Endodermal cell (in vitro differentiated cells): Measurements from ENCODE around the gene SUGCT. TPM values are rescaled to one million over a fixed set of nuclear protein-coding genes. Genes with fewer than 3 reads are reported as not detected.

Experiments used
- DNase-seq: peaks from one replicate; pipeline ENCODE4 v3.0.0-alpha.2; 2017
- H3K27ac ChIP-seq: 2 replicates; pipeline ENCODE4 v1.5.1; 2013; ENCODE audit warnings: mild to moderate bottlenecking, low read depth, low read length, moderate library complexity
- H3K27me3 ChIP-seq: 2 replicates; pipeline ENCODE4 v1.6.1; 2013; ENCODE audit warnings: mild to moderate bottlenecking, low read length, moderate library complexity; ENCODE audit not compliant: insufficient read depth, control insufficient read depth, poor library complexity, severe bottlenecking
- H3K36me3 ChIP-seq: 2 replicates; pipeline ENCODE4 v1.7.0; 2013; ENCODE audit warnings: mild to moderate bottlenecking, low read length, moderate library complexity; ENCODE audit not compliant: control insufficient read depth, insufficient read depth
- H3K4me1 ChIP-seq: one replicate; pipeline ENCODE4 v1.7.0; 2013; ENCODE audit warnings: low read length; ENCODE audit not compliant: control insufficient read depth, insufficient read depth
- H3K4me3 ChIP-seq: 2 replicates; pipeline ENCODE4 v1.5.1; 2013; ENCODE audit warnings: mild to moderate bottlenecking, low read length, moderate library complexity
- H3K9ac ChIP-seq: 2 replicates; pipeline ENCODE4 v1.6.1; 2013; ENCODE audit warnings: mild to moderate bottlenecking, low read length, moderate library complexity; ENCODE audit not compliant: poor library complexity, severe bottlenecking; ENCODE audit errors: extremely low read depth
- H3K9me3 ChIP-seq: 2 replicates; pipeline ENCODE4 v1.6.1; 2013; ENCODE audit warnings: mild to moderate bottlenecking, low read length, moderate library complexity; ENCODE audit not compliant: control insufficient read depth
- H3K27ac Mint-ChIP-seq: 2 replicates; pipeline ENCODE4 v1.8.0; 2020; ENCODE audit warnings: mixed read lengths
- H3K27me3 Mint-ChIP-seq: 2 replicates; pipeline ENCODE4 v1.8.0; 2021; ENCODE audit warnings: mild to moderate bottlenecking, mixed read lengths; ENCODE audit not compliant: insufficient read depth
- H3K36me3 Mint-ChIP-seq: 2 replicates; pipeline ENCODE4 v1.8.0; 2020; ENCODE audit warnings: low read depth, mixed read lengths
- H3K4me1 Mint-ChIP-seq: 2 replicates; pipeline ENCODE4 v1.8.0; 2020; ENCODE audit warnings: mixed read lengths
- H3K4me3 Mint-ChIP-seq: 2 replicates; pipeline ENCODE4 v1.8.0; 2020; ENCODE audit warnings: mild to moderate bottlenecking, moderate library complexity, mixed read lengths
- H3K9me3 Mint-ChIP-seq: 2 replicates; pipeline ENCODE4 v1.8.0; 2020; ENCODE audit warnings: mild to moderate bottlenecking, mixed read lengths
- CTCF ChIP-seq: fragments of 200-600 bp; sonication (generic); conservative IDR thresholded peaks from 2 replicates; pipeline ENCODE4 v1.5.0; 2021; ENCODE audit warnings: antibody characterized with exemption, mild to moderate bottlenecking
- WGBS, 2 experiments: methylation state at CpG; one replicate each; pipeline versions ENCODE4 v1.1.5 to v1.1.7; 2013; ENCODE audit warnings: missing lambda C conversion rate in 2 of 2, mixed read lengths in 1 of 2; ENCODE audit not compliant: insufficient coverage in 1 of 2, insufficient read length in 1 of 2; 5-methylcytosine and 5-hydroxymethylcytosine counted together
- total RNA-seq, 2 donors: library from RNA; stranded (reverse); fragmentation: NEBNext Ultra II Directional in 1 of 2; extraction: Animal tissue kit (Norgen Biotek cat#: 25700) in 1 of 2; gene quantifications; 2 replicates in 1 of 2; 3 replicates in 1 of 2; pipeline ENCODE4 v1.2.1, GENCODE V29; 2021

Gene SUGCT
- total RNA-seq, 2 donors from 2014 or later = 3.6 to 3.9 TPM

- H3K4me1 ChIP-seq = no peaks in the 10 kb centered on the region
- 92% methylated on average over 1 of the region's 1 CpG; no CpG with 5 or more reads in 1 of the 2 experiments for WGBS, 2 experiments
- no peaks in the 10 kb centered on the region for H3K9me3 ChIP-seq
- no peaks in the 10 kb centered on the region for H3K27me3 ChIP-seq
- H3K4me3 Mint-ChIP-seq = no peak overlapping the region
- H3K36me3 Mint-ChIP-seq = no peaks in the 10 kb centered on the region
- no peak overlapping the region for H3K27ac ChIP-seq
- DNase-seq = no peak
- no peak for TF ChIP-seq CTCF
- H3K9me3 Mint-ChIP-seq = no peaks in the 10 kb centered on the region
- no peak overlapping the region for H3K9ac ChIP-seq
- no peaks in the 10 kb centered on the region for H3K4me1 Mint-ChIP-seq
- no peaks in the 10 kb centered on the region for H3K36me3 ChIP-seq
- H3K27me3 Mint-ChIP-seq = no peaks in the 10 kb centered on the region
- H3K4me3 ChIP-seq = no peak overlapping the region
- H3K27ac Mint-ChIP-seq = no peak overlapping the region
Observed at GRCh38 chr7:40500219-40500618, 365.4 kb downstream of the SUGCT start.

GRCh38 chr7:40502359-40502758, 367.6 kb downstream of the SUGCT start:
- Histone ChIP-seq H3K9me3 (no peaks in the 10 kb centered on the region), H3K27me3 (no peaks in the 10 kb centered on the region), H3K9ac (no peak overlapping the region), H3K36me3 (no peaks in the 10 kb centered on the region), H3K27ac (no peak overlapping the region), H3K4me3 (no peak overlapping the region), H3K4me1 (no peaks in the 10 kb centered on the region)
- no peaks in the 10 kb centered on the region for H3K36me3 Mint-ChIP-seq
- no peaks in the 10 kb centered on the region for H3K4me1 Mint-ChIP-seq
- no peak overlapping the region for H3K4me3 Mint-ChIP-seq
- no peak overlapping the region for H3K27ac Mint-ChIP-seq
- no peaks in the 10 kb centered on the region for H3K27me3 Mint-ChIP-seq
- TF ChIP-seq CTCF = no peak
- no peak for DNase-seq
- 91% methylated on average over 1 of the region's 1 CpG; no CpG with 5 or more reads in 1 of the 2 experiments for WGBS, 2 experiments
- no peaks in the 10 kb centered on the region for H3K9me3 Mint-ChIP-seq

- no peak for TF ChIP-seq CTCF
Observed at GRCh38 chr7:40506158-40506557, 371.4 kb downstream of the SUGCT start.

More at GRCh38 chr7:40506158-40506557, 371.4 kb downstream of the SUGCT start:
- 82% methylated on average over 3 of the region's 3 CpGs; no CpG with 5 or more reads in 1 of the 2 experiments for WGBS, 2 experiments
- DNase-seq = no peak
- H3K36me3 ChIP-seq = no peaks in the 10 kb centered on the region
- no peaks in the 10 kb centered on the region for H3K4me1 Mint-ChIP-seq
- no peaks in the 10 kb centered on the region for H3K4me1 ChIP-seq
- H3K9ac ChIP-seq = no peak overlapping the region
- no peak overlapping the region for H3K27ac Mint-ChIP-seq
- H3K36me3 Mint-ChIP-seq = no peaks in the 10 kb centered on the region
- H3K9me3 Mint-ChIP-seq = no peaks in the 10 kb centered on the region
- no peak overlapping the region for H3K27ac ChIP-seq
- no peak overlapping the region for H3K4me3 ChIP-seq
- H3K4me3 Mint-ChIP-seq = no peak overlapping the region
- no peaks in the 10 kb centered on the region for H3K9me3 ChIP-seq
- H3K27me3 Mint-ChIP-seq = no peaks in the 10 kb centered on the region
- no peaks in the 10 kb centered on the region for H3K27me3 ChIP-seq
